ENCODE data around the gene PXN. TPM values are rescaled to one million over a fixed set of nuclear protein-coding genes. Genes with fewer than 3 reads are reported as not detected.

Gene PXN
- total and polyA plus RNA-seq, 10 of the 15 experiments (the other 5 are each of a cell fraction or from before 2014, with no cell fraction given): 1.0 to 32.0 (median 11.5) TPM

GRCh38 chr12:120292661-120293531, 27.4 kb upstream of the PXN start, which contains the start of gene RNU4-1 (continued):
- TF ChIP-seq EED (IDR thresholded peaks at IDR 0.05; ENCODE audit: low read depth): peak; percentile 56; the same call in 1 of the 2 replicates
- TF ChIP-seq SP1 (IDR thresholded peaks at IDR 0.05; ENCODE audit: low read depth, low read length): peak; percentile 73
- TF ChIP-seq CTCF (IDR thresholded peaks at IDR 0.05 in 2 of 3, conservative IDR thresholded peaks at IDR 0.05 in 1 of 3; ENCODE audit: control insufficient read depth in 2 of 3, extremely low read depth in 1 of 3, insufficient read depth in 1 of 3, low read depth in 3 of 3, low read length in 3 of 3): no peak
- no peak for TF ChIP-seq SREBF1 (IDR thresholded peaks at IDR 0.05; ENCODE audit: low read length)
- TF ChIP-seq SRF (IDR thresholded peaks at IDR 0.05; ENCODE audit: low read depth in 2 of 2, low read length in 2 of 2): peak in 1 of 2 experiments; percentile 60; a peak in 1 of 4 replicates
- TF ChIP-seq, protein P1, sequence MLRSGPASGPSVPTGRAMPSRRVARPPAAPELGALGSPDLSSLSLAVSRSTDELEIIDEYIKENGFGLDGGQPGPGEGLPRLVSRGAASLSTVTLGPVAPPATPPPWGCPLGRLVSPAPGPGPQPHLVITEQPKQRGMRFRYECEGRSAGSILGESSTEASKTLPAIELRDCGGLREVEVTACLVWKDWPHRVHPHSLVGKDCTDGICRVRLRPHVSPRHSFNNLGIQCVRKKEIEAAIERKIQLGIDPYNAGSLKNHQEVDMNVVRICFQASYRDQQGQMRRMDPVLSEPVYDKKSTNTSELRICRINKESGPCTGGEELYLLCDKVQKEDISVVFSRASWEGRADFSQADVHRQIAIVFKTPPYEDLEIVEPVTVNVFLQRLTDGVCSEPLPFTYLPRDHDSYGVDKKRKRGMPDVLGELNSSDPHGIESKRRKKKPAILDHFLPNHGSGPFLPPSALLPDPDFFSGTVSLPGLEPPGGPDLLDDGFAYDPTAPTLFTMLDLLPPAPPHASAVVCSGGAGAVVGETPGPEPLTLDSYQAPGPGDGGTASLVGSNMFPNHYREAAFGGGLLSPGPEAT (IDR thresholded peaks at IDR 0.05; ENCODE audit: low read depth): no peak
- no peak for TF ChIP-seq ZNF622 (IDR thresholded peaks at IDR 0.05)
- TF ChIP-seq, protein P2, sequence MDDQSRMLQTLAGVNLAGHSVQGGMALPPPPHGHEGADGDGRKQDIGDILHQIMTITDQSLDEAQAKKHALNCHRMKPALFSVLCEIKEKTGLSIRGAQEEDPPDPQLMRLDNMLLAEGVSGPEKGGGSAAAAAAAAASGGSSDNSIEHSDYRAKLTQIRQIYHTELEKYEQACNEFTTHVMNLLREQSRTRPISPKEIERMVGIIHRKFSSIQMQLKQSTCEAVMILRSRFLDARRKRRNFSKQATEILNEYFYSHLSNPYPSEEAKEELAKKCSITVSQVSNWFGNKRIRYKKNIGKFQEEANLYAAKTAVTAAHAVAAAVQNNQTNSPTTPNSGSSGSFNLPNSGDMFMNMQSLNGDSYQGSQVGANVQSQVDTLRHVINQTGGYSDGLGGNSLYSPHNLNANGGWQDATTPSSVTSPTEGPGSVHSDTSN (IDR thresholded peaks at IDR 0.05; ENCODE audit: insufficient replicate concordance, low read depth, low read length): peak; percentile 63
- TF ChIP-seq ZNF384 (IDR thresholded peaks at IDR 0.05; ENCODE audit: borderline replicate concordance, low read depth, low read length): no peak
- peak; percentile 37; the same call in 1 of the 2 replicates for TF ChIP-seq RAD51 (IDR thresholded peaks at IDR 0.05)
- no peak for TF ChIP-seq SMC3 (IDR thresholded peaks at IDR 0.05; ENCODE audit: borderline replicate concordance, low read length)
- no peak for TF ChIP-seq CBX3 (IDR thresholded peaks at IDR 0.05; ENCODE audit: borderline replicate concordance, low read depth)
- TF ChIP-seq, protein P3, sequence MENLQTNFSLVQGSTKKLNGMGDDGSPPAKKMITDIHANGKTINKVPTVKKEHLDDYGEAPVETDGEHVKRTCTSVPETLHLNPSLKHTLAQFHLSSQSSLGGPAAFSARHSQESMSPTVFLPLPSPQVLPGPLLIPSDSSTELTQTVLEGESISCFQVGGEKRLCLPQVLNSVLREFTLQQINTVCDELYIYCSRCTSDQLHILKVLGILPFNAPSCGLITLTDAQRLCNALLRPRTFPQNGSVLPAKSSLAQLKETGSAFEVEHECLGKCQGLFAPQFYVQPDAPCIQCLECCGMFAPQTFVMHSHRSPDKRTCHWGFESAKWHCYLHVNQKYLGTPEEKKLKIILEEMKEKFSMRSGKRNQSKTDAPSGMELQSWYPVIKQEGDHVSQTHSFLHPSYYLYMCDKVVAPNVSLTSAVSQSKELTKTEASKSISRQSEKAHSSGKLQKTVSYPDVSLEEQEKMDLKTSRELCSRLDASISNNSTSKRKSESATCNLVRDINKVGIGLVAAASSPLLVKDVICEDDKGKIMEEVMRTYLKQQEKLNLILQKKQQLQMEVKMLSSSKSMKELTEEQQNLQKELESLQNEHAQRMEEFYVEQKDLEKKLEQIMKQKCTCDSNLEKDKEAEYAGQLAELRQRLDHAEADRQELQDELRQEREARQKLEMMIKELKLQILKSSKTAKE (IDR thresholded peaks at IDR 0.05; ENCODE audit: low read depth, poor library complexity, severe bottlenecking): peak; percentile 75
- no peak for TF ChIP-seq E2F4 (IDR thresholded peaks at IDR 0.05; ENCODE audit: low read depth, low read length)
- peak; percentile 84 for TF ChIP-seq TCF7 (IDR thresholded peaks at IDR 0.05; ENCODE audit: borderline replicate concordance)
- TF ChIP-seq CHD4 (IDR thresholded peaks at IDR 0.05): no peak
- no peak for TF ChIP-seq RELA (IDR thresholded peaks at IDR 0.05; ENCODE audit: borderline replicate concordance, partially characterized antibody)
- TF ChIP-seq MAX (IDR thresholded peaks at IDR 0.05; ENCODE audit: low read depth, low read length): no peak
- no peak for TF ChIP-seq ZNF217 (IDR thresholded peaks at IDR 0.05)
- peak; percentile 87 for TF ChIP-seq BCL11A (IDR thresholded peaks at IDR 0.05; ENCODE audit: low read depth, low read length)
- 0 out of 4 replicates have a peak, but pooled peaks of 1 of the 2 experiments have one; percentile 16 for TF ChIP-seq EP300 (IDR thresholded peaks at IDR 0.05; ENCODE audit: borderline replicate concordance in 1 of 2, control insufficient read depth in 1 of 2, low read depth in 2 of 2, low read length in 2 of 2)
